ENCODE measurements around the gene C1D. TPM values are rescaled to one million over a fixed set of nuclear protein-coding genes. Genes with fewer than 3 reads are reported as not detected.
A peak's percentile ranks its signal among the peaks of the same experiment; 100 is the strongest.
"Not testable (repeated sequence)": the region's sequence is repeated elsewhere in the genome, so short reads cannot be mapped to it uniquely, and the experiment has no call there.

C1D gene
- total and polyA plus RNA-seq, 4 experiments from 2014 or later = 5.2 to 22.7 (median 12.9) TPM

DNA sequence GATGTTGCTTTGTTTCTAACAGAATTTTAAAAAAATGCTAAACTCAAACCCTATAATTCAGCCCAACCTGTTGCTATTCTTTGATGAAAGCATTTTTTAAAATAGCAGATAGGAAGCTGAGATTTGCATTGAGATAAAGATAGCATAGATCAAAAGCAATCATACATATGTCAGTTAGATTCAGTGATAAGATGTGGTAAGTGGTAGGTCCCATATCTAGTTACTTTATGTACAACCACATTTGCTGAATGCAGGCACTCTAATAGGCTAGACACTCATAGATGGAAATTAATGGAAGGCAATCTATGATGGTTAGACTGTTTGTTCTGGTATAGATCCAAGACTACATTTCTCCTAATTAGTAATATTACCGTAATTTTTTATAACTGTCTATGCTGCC is 27.2 kb upstream of the C1D start:
- DNase-seq = peak in 4 of 5 donors; percentile 35 to 62 (median 49)
- H3K4me3 Mint-ChIP-seq = peak overlapping the region in 1 of 8 donors; percentile 2
- no peaks in the 10 kb centered on the region for H3K9me3 ChIP-seq (ENCODE audit: control insufficient read depth in 1 of 2, low read length in 2 of 2)
- POLR2A ChIA-PET (ENCODE audit: partially characterized antibody) = interaction anchor here (1.0 kb wide), 1 partner anchor 28 kb away, joined by 3 read pairs; no protein-coding TSS in a partner anchor
- no peaks in the 10 kb centered on the region for H3K27me3 Mint-ChIP-seq
- H3K9me3 Mint-ChIP-seq = no peaks in the 10 kb centered on the region
- H3K27me3 ChIP-seq (ENCODE audit: insufficient read depth, low read length) = no peaks in the 10 kb centered on the region
- no peaks in the 10 kb centered on the region for H3K36me3 ChIP-seq (ENCODE audit: insufficient read depth, low read length)
- H3K4me3 ChIP-seq (ENCODE audit: low read length in 2 of 2) = no peak overlapping the region
- peaks cover 17% of the 10 kb centered on the region for H3K4me1 ChIP-seq (ENCODE audit: insufficient read depth, low read length)
- peaks cover 10 to 14% (median 13%) of the 10 kb centered on the region in 4 donors for H3K4me1 Mint-ChIP-seq
- intact Hi-C loops (cut with micrococcal nuclease) = no loop called here
- H3K27ac Mint-ChIP-seq = peak overlapping the region in 2 of 7 donors; percentile 30 to 44
- H3K36me3 Mint-ChIP-seq = no peaks in the 10 kb centered on the region
- CTCF ChIA-PET (ENCODE audit: partially characterized antibody) = interaction anchor here (1.9 kb wide), 1 partner anchor 32 kb away, joined by 7 read pairs; no protein-coding TSS in a partner anchor
- H3K27ac ChIP-seq (ENCODE audit: low read depth, low read length) = no peak overlapping the region

DNA sequence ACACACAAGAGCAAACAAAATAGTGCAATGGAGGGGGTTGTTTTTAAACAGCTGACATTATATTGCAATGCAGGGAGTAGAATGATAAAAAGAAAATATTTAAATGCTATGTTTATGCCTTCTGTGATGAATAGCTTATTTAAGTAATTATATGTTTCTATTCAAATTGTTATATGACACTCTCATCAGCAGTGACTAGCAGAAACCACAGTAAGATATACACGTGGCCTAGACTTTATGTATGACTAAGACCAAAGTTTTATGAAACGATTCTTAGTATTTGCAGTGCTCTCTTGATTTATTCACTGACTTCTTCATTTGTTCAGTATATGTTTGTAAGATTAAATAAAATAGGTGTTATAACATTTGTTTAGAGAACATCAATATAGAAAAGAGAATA is 26.1 kb upstream of the C1D start:
- Histone ChIP-seq H3K36me3 (ENCODE audit: insufficient read depth, low read length) (no peaks in the 10 kb centered on the region), H3K27ac (ENCODE audit: low read depth, low read length) (no peak overlapping the region), H3K4me3 (ENCODE audit: low read length in 2 of 2) (no peak overlapping the region), H3K4me1 (ENCODE audit: insufficient read depth, low read length) (peaks cover 17% of the 10 kb centered on the region), H3K9me3 (ENCODE audit: control insufficient read depth in 1 of 2, low read length in 2 of 2) (no peaks in the 10 kb centered on the region), H3K27me3 (ENCODE audit: insufficient read depth, low read length) (no peaks in the 10 kb centered on the region)
- DNase-seq = no peak
- Mint-ChIP-seq H3K36me3 (peaks cover 0 to 3% of the 10 kb centered on the region in 2 donors), H3K4me3 (no peak overlapping the region), H3K27me3 (no peaks in the 10 kb centered on the region), H3K27ac (no peak overlapping the region), H3K4me1 (peaks cover 10 to 14% (median 13%) of the 10 kb centered on the region in 4 donors), H3K9me3 (no peaks in the 10 kb centered on the region)
- ChIA-PET POLR2A (ENCODE audit: partially characterized antibody) (interaction anchor here (1.0 kb wide), 1 partner anchor 27 kb away, joined by 3 read pairs; no protein-coding TSS in a partner anchor), CTCF (ENCODE audit: partially characterized antibody) (interaction anchor here (1.9 kb wide), 1 partner anchor 33 kb away, joined by 7 read pairs; no protein-coding TSS in a partner anchor)
- intact Hi-C loops (cut with micrococcal nuclease) = no loop called here

DNA sequence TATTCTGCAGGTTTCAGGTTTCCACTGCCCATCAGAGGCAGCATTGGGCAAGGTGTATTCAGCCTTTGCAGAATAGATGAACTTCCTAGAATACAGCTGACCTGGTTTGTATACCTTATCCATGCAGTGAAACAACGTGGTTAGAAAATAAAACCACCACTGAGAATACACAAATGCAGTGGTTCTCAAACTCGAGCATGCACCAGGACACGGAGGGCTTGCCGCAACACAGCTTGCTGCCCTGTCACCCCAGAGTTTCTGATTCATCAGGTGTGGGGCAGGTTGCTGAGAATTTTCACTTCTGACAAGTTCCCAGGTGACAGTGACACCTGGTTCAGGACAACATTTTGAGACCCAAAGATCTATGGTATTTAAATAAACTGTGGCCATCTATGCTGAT is 23.4 kb upstream of the C1D start:
- Mint-ChIP-seq H3K9me3 (no peaks in the 10 kb centered on the region), H3K4me1 (peaks cover 10 to 14% (median 13%) of the 10 kb centered on the region in 4 donors), H3K36me3 (peaks cover 0 to 3% of the 10 kb centered on the region in 2 donors), H3K27ac (no peak overlapping the region), H3K27me3 (peaks cover 1 to 3% of the 10 kb centered on the region in 2 donors), H3K4me3 (no peak overlapping the region)
- H3K4me1 ChIP-seq (ENCODE audit: insufficient read depth, low read length) = peaks cover 17% of the 10 kb centered on the region
- no peaks in the 10 kb centered on the region for H3K9me3 ChIP-seq (ENCODE audit: control insufficient read depth in 1 of 2, low read length in 2 of 2)
- intact Hi-C loops (cut with micrococcal nuclease) = no loop called here
- CTCF ChIA-PET (ENCODE audit: partially characterized antibody) = no interaction called here
- H3K27me3 ChIP-seq (ENCODE audit: insufficient read depth, low read length) = no peaks in the 10 kb centered on the region
- H3K4me3 ChIP-seq (ENCODE audit: low read length in 2 of 2) = no peak overlapping the region
- POLR2A ChIA-PET (ENCODE audit: partially characterized antibody) = no interaction called here
- DNase-seq = no peak
- no peak overlapping the region for H3K27ac ChIP-seq (ENCODE audit: low read depth, low read length)
- no peaks in the 10 kb centered on the region for H3K36me3 ChIP-seq (ENCODE audit: insufficient read depth, low read length)

DNA sequence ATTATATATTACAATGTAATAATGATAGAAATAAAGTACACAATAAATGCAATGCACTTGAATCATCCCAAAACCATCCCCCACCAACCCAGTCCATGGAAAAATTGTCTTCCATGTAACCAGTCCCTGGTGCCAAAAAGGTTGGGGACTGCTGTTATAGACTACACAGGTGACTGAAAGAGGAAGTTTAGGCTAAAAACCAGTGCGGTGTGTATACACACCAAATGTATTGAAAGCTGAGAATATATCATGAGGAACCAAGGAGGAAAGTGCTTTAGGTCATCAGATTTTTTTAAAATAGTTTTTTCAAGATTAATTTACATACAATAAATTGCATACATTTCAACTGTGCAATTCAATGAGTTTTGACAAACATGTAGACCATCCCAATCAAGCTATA is 20.5 kb upstream of the C1D start:
- peaks cover 5 to 9% of the 10 kb centered on the region in 2 donors for H3K27me3 Mint-ChIP-seq
- H3K27ac ChIP-seq (ENCODE audit: low read depth, low read length) = no peak overlapping the region
- H3K4me3 ChIP-seq (ENCODE audit: low read length in 2 of 2) = no peak overlapping the region
- DNase-seq = no peak
- H3K9me3 ChIP-seq (ENCODE audit: control insufficient read depth in 1 of 2, low read length in 2 of 2) = no peaks in the 10 kb centered on the region
- H3K4me1 ChIP-seq (ENCODE audit: insufficient read depth, low read length) = peaks cover 1% of the 10 kb centered on the region
- no peak overlapping the region for H3K27ac Mint-ChIP-seq
- intact Hi-C loops (cut with micrococcal nuclease) = no loop called here
- H3K4me3 Mint-ChIP-seq = no peak overlapping the region
- CTCF ChIA-PET (ENCODE audit: partially characterized antibody) = no interaction called here
- POLR2A ChIA-PET (ENCODE audit: partially characterized antibody) = no interaction called here
- H3K9me3 Mint-ChIP-seq = no peaks in the 10 kb centered on the region
- H3K36me3 ChIP-seq (ENCODE audit: insufficient read depth, low read length) = no peaks in the 10 kb centered on the region
- H3K27me3 ChIP-seq (ENCODE audit: insufficient read depth, low read length) = no peaks in the 10 kb centered on the region
- H3K36me3 Mint-ChIP-seq = peaks cover 0 to 3% of the 10 kb centered on the region in 2 donors
- H3K4me1 Mint-ChIP-seq = no peaks in the 10 kb centered on the region

DNA sequence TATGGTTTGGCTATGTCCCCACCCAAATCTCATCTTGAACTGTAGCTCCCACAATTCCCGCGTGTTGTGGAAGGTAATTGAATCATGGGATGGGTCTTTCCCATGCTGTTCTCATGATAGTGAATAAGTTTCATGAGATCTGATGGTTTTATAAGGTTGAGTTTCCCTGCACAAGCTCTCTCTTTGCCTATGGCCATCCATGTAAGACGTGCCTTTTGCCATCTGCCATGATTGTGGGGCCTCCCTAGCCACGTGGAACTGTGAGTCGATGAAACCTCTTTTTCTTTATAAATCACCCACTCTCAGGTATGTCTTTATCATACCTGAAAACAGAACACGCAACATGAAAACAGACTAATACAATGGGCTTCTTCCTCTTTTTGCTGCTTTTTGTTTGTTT is 11.2 kb upstream of the C1D start:
- no peaks in the 10 kb centered on the region for H3K4me1 Mint-ChIP-seq
- no peak overlapping the region for H3K4me3 Mint-ChIP-seq
- H3K9me3 Mint-ChIP-seq = peaks cover 0 to 3% (median 0%) of the 10 kb centered on the region in 8 donors
- no peaks in the 10 kb centered on the region for H3K27me3 Mint-ChIP-seq
- no peaks in the 10 kb centered on the region for H3K36me3 Mint-ChIP-seq
- Histone ChIP-seq H3K4me1 (ENCODE audit: insufficient read depth, low read length) (no peaks in the 10 kb centered on the region), H3K4me3 (ENCODE audit: low read length in 2 of 2) (no peak overlapping the region), H3K9me3 (ENCODE audit: control insufficient read depth in 1 of 2, low read length in 2 of 2) (no peaks in the 10 kb centered on the region), H3K36me3 (ENCODE audit: insufficient read depth, low read length) (no peaks in the 10 kb centered on the region), H3K27me3 (ENCODE audit: insufficient read depth, low read length) (no peaks in the 10 kb centered on the region), H3K27ac (ENCODE audit: low read depth, low read length) (no peak overlapping the region)
- intact Hi-C loops (cut with micrococcal nuclease) = no loop called here
- H3K27ac Mint-ChIP-seq = no peak overlapping the region
- CTCF ChIA-PET (ENCODE audit: partially characterized antibody) = no interaction called here
- POLR2A ChIA-PET (ENCODE audit: partially characterized antibody) = no interaction called here
- DNase-seq = no peak

DNA sequence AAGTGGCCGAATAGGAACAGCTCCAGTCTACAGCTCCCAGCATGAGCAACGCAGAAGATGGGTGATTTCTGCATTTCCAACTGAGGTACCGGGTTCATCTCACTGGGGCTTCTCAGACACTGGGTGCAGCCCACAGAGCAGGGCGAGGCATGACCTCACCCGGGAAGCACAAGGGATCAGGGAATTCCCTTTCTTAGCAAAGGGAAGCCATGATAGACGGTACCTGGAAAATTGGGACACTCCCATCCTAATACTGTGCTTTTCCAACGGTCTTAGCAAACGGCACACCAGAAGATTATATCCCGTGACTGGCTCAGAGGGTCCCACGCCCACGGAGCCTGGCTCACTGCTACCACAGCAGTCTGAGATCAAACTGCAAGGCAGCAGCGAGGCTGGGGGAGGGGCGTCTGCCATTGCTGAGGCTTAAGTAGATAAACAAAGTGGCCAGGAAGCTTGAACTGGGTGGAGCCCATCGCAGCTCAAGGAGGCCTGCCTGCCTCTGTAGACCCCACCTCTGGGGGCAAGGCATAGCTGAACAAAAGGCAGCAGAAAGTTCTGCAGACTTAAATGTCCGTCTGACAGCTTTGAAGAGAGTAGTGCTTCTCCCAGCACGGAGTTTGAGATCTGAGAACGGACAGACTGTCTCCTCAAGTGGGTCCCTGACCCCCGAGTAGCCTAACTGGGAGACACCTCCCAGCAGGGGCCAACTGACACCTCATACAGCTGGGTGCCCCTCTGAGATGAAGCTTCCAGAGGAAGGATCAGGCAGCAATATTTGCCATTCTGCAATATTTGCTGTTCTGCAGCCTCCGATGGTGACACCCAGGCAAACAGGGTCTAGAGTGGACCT is 1.2 kb upstream of the C1D start:
- H3K4me3 Mint-ChIP-seq = peak overlapping the region in 4 of 8 donors; percentile 6 to 98 (median 96)
- H3K4me3 ChIP-seq (ENCODE audit: low read length in 2 of 2); H3K27ac ChIP-seq (ENCODE audit: low read depth, low read length); H3K27me3 Mint-ChIP-seq; H3K36me3 ChIP-seq (ENCODE audit: insufficient read depth, low read length); CTCF ChIA-PET (ENCODE audit: partially characterized antibody); H3K27me3 ChIP-seq (ENCODE audit: insufficient read depth, low read length); H3K9me3 ChIP-seq (ENCODE audit: control insufficient read depth in 1 of 2, low read length in 2 of 2); H3K36me3 Mint-ChIP-seq; POLR2A ChIA-PET (ENCODE audit: partially characterized antibody); H3K9me3 Mint-ChIP-seq: not testable (repeated sequence)
- peak overlapping the region in 1 of 7 donors; percentile 98 for H3K27ac Mint-ChIP-seq
- peaks cover 22 to 40% (median 27%) of the 10 kb centered on the region in 4 donors for H3K4me1 Mint-ChIP-seq
- peaks cover 37% of the 10 kb centered on the region for H3K4me1 ChIP-seq (ENCODE audit: insufficient read depth, low read length)
- intact Hi-C loops (cut with micrococcal nuclease) = loop anchor here (2.0 kb wide), 2 partner anchors 187 to 667 kb away; partner anchors contain the start of gene ETAA1
- DNase-seq = peak in 1 of 5 donors; percentile 22

DNA sequence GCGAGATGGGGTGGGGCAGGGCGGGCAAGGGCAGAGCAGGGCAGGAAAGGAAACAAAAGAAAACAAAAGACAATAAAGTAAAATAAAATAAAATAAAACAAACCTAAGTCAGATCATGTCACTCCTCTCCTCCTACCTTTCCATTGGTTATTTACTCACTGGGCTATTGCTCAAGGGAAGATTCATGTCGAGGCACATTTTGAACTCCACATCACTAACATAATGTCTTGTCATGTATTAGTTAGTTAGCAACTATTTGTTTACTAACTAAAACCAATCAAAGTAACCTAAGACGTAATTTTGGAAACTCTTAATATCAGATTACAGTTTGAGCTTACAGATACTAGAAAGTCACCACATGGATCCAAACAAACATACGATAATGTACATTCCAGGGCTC is 2.2 kb downstream of the C1D start:
- intact Hi-C loops (cut with micrococcal nuclease) = no loop called here
- H3K9me3 Mint-ChIP-seq = peaks cover 0 to 2% (median 0%) of the 10 kb centered on the region in 8 donors
- no peak for DNase-seq
- H3K27ac Mint-ChIP-seq = peak overlapping the region in 3 of 7 donors; percentile 10 to 36 (median 11)
- Histone ChIP-seq H3K9me3 (ENCODE audit: control insufficient read depth in 1 of 2, low read length in 2 of 2) (no peaks in the 10 kb centered on the region), H3K4me1 (ENCODE audit: insufficient read depth, low read length) (peaks cover 50% of the 10 kb centered on the region), H3K4me3 (ENCODE audit: low read length in 2 of 2) (no peak overlapping the region), H3K36me3 (ENCODE audit: insufficient read depth, low read length) (no peaks in the 10 kb centered on the region), H3K27ac (ENCODE audit: low read depth, low read length) (no peak overlapping the region), H3K27me3 (ENCODE audit: insufficient read depth, low read length) (no peaks in the 10 kb centered on the region)
- peaks cover 43 to 69% (median 53%) of the 10 kb centered on the region in 4 donors for H3K4me1 Mint-ChIP-seq
- H3K36me3 Mint-ChIP-seq = peaks cover 5 to 16% of the 10 kb centered on the region in 2 donors
- ChIA-PET POLR2A (ENCODE audit: partially characterized antibody) (no interaction called here), CTCF (ENCODE audit: partially characterized antibody) (no interaction called here)
- peak overlapping the region in 5 of 8 donors; percentile 13 to 59 (median 21) for H3K4me3 Mint-ChIP-seq
- H3K27me3 Mint-ChIP-seq = peaks cover under 1 to 1% of the 10 kb centered on the region in 2 donors

Measured in CD4-positive, alpha-beta memory T cell (primary cell).